OCI-LY7 (cell line): ENCODE data around the gene ABLIM1. TPM values are rescaled to one million over a fixed set of nuclear protein-coding genes. Genes with fewer than 3 reads are reported as not detected.

Source experiments
- BruUV-seq: library from RNA; stranded (reverse); fragments of 400-500 nt; replicated peaks from 2 replicates; lab custom pipeline; 2021; lab: Mats Ljungman, UMichigan
- CTCF ChIA-PET: fragments of 300-600 bp; sonication (Branson Sonifier 250); formaldehyde crosslinking; loops from one replicate; lab custom pipeline; 2022; ENCODE audit warnings: antibody characterized with exemption; ENCODE audit not compliant: unreplicated experiment; lab: Charles Lee
- POLR2A ChIA-PET: fragments of 300-600 bp; sonication (Branson Sonifier 250); formaldehyde crosslinking; loops from one replicate; lab custom pipeline; 2022; ENCODE audit warnings: antibody characterized with exemption; lab: Charles Lee
- DNase-seq: peaks from one replicate; pipeline ENCODE4 v3.0.0-alpha.2; 2015; ENCODE audit warnings: low spot score
- H2AFZ ChIP-seq: fragments of 200-600 bp; sonication (generic), shearing (Covaris generic); 2 replicates; pipeline ENCODE4 v1.6.1; 2014; ENCODE audit warnings: mild to moderate bottlenecking, antibody characterized with exemption, low read length, moderate library complexity
- H3K27ac ChIP-seq: fragments of 200-600 bp; sonication (generic); 2 replicates; pipeline ENCODE4 v1.5.1; 2014; ENCODE audit warnings: mixed run types, low read depth, mild to moderate bottlenecking, moderate library complexity, low read length, inconsistent platforms; ENCODE audit not compliant: poor library complexity, severe bottlenecking
- H3K36me3 ChIP-seq: fragments of 200-600 bp; sonication (generic); 2 replicates; pipeline ENCODE4 v1.6.1; 2014; ENCODE audit warnings: mild to moderate bottlenecking, antibody characterized with exemption, low read length, moderate library complexity, mixed read lengths; ENCODE audit not compliant: insufficient read depth
- H3K4me1 ChIP-seq: fragments of 200-600 bp; sonication (generic); 2 replicates; pipeline ENCODE4 v1.5.1; 2014; ENCODE audit warnings: mild to moderate bottlenecking, low read length; ENCODE audit not compliant: insufficient read depth, poor library complexity, severe bottlenecking
- H3K4me2 ChIP-seq: fragments of 200-600 bp; sonication (generic); 2 replicates; pipeline ENCODE4 v1.6.1; 2014; ENCODE audit warnings: mild to moderate bottlenecking, low read length
- H3K4me3 ChIP-seq: fragments of 200-600 bp; sonication (generic); 2 replicates; pipeline ENCODE4 v1.5.1; 2014; ENCODE audit warnings: mild to moderate bottlenecking, low read depth, low read length; ENCODE audit not compliant: poor library complexity, severe bottlenecking
- H3K79me2 ChIP-seq: fragments of 200-600 bp; sonication (generic); 2 replicates; pipeline ENCODE4 v1.6.1; 2016; ENCODE audit warnings: low read depth, mild to moderate bottlenecking, low read length, moderate library complexity, mixed read lengths; ENCODE audit not compliant: insufficient read depth
- H3K9me2 ChIP-seq: fragments of 200-600 bp; sonication (generic); 2 replicates; pipeline ENCODE4 v1.6.1; 2016; ENCODE audit warnings: mild to moderate bottlenecking, low read length, mixed read lengths; ENCODE audit not compliant: insufficient read depth
- H3K9me3 ChIP-seq: fragments of 200-600 bp; sonication (generic); 2 replicates; pipeline ENCODE4 v1.6.1; 2014; ENCODE audit warnings: mild to moderate bottlenecking, mixed run types, low read length, mixed read lengths
- H4K20me1 ChIP-seq: fragments of 200-600 bp; sonication (generic); 2 replicates; pipeline ENCODE4 v1.6.1; 2014; ENCODE audit warnings: mild to moderate bottlenecking, antibody characterized with exemption, low read length, moderate library complexity, mixed read lengths; ENCODE audit not compliant: insufficient read depth
- EZH2phosphoT487 ChIP-seq: fragments of 200-600 bp; sonication (generic); IDR thresholded peaks from 2 replicates; pipeline ENCODE4 v1.6.1; 2018; ENCODE audit warnings: low read depth, borderline replicate concordance, mild to moderate bottlenecking, mixed run types, antibody characterized with exemption, low read length, moderate library complexity, mixed read lengths
- intact Hi-C: fragments of 100-400 bp; cut with micrococcal nuclease; formaldehyde crosslinking; loops from one replicate; pipeline ENCODE4 v1.10.0; 2022; ENCODE audit not compliant: unreplicated experiment
- total RNA-seq, 2 experiments: library from RNA; depleted of rRNA in 1 of 2; stranded (reverse); fragments of >200 nt in 1 of 2; shearing (Covaris generic) in 1 of 2; gene quantifications; 2 replicates each; pipeline ENCODE4 v1.2.3, GENCODE V29; 2014 to 2022
- TF ChIP-seq, protein P1 (sequence below): fragments of 200-600 bp; sonication (generic); conservative IDR thresholded peaks from 2 replicates; pipeline ENCODE4 v1.5.1; 2014; ENCODE audit warnings: mild to moderate bottlenecking, antibody characterized with exemption, low read length, moderate library complexity, mixed read lengths

ABLIM1 gene
- total RNA-seq, 2 experiments from 2014 or later: 94.2 to 268 TPM

DNA sequence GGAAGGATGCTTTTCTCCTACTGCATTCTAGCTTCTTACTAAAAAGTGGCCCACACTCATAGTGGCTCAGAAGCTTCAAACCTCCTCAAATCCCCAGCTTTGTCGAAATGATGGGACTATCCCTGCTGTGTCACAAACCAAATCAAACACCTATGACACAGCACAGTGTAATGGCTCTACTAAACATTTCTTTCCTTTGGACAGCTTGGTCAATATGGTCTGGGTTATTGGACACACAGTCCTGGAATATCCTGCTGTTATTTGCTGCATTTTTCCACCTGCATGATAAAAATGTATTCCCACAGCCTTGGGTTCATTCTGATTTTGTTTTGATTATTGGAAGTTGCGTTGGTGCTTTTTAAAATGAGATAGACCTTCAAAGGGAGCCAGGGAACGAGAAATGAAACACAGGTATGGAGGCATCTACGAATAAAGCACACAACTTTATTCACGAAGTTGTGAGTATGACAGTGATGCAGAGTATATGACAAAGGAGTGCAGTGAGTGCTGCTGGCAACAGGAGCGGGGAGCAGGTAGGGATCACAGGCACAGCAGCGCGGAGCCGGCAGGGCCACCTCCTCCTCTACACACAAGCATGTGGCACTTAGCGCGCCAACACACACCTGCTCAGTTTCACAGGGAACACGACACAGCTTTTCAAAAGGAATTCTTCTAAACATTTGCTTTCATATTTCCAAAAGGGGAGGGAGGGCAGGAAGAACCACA is 227.2 kb downstream of the ABLIM1 start:
- no peaks in the 10 kb centered on the region for H4K20me1 ChIP-seq
- TF ChIP-seq EZH2phosphoT487: no peak
- TF ChIP-seq, protein P1, sequence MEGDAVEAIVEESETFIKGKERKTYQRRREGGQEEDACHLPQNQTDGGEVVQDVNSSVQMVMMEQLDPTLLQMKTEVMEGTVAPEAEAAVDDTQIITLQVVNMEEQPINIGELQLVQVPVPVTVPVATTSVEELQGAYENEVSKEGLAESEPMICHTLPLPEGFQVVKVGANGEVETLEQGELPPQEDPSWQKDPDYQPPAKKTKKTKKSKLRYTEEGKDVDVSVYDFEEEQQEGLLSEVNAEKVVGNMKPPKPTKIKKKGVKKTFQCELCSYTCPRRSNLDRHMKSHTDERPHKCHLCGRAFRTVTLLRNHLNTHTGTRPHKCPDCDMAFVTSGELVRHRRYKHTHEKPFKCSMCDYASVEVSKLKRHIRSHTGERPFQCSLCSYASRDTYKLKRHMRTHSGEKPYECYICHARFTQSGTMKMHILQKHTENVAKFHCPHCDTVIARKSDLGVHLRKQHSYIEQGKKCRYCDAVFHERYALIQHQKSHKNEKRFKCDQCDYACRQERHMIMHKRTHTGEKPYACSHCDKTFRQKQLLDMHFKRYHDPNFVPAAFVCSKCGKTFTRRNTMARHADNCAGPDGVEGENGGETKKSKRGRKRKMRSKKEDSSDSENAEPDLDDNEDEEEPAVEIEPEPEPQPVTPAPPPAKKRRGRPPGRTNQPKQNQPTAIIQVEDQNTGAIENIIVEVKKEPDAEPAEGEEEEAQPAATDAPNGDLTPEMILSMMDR: no peak
- H3K4me2 ChIP-seq: no peak overlapping the region
- no peaks in the 10 kb centered on the region for H3K4me1 ChIP-seq
- H3K27ac ChIP-seq: no peak overlapping the region
- H2AFZ ChIP-seq: no peak overlapping the region
- POLR2A ChIA-PET: interaction anchor here (0.5 to 0.6 kb wide), 2 partner anchors 192 to 335 kb away, joined by 3 read pairs; no protein-coding TSS in a partner anchor
- H3K4me3 ChIP-seq: no peak overlapping the region
- H3K9me2 ChIP-seq: no peaks in the 10 kb centered on the region
- no peaks in the 10 kb centered on the region for H3K79me2 ChIP-seq
- no peaks in the 10 kb centered on the region for H3K9me3 ChIP-seq
- CTCF ChIA-PET: no interaction called here
- intact Hi-C loops: no loop called here
- BruUV-seq: no TSS peak
- peaks cover 59% of the 10 kb centered on the region for H3K36me3 ChIP-seq
- no peak for DNase-seq

DNA sequence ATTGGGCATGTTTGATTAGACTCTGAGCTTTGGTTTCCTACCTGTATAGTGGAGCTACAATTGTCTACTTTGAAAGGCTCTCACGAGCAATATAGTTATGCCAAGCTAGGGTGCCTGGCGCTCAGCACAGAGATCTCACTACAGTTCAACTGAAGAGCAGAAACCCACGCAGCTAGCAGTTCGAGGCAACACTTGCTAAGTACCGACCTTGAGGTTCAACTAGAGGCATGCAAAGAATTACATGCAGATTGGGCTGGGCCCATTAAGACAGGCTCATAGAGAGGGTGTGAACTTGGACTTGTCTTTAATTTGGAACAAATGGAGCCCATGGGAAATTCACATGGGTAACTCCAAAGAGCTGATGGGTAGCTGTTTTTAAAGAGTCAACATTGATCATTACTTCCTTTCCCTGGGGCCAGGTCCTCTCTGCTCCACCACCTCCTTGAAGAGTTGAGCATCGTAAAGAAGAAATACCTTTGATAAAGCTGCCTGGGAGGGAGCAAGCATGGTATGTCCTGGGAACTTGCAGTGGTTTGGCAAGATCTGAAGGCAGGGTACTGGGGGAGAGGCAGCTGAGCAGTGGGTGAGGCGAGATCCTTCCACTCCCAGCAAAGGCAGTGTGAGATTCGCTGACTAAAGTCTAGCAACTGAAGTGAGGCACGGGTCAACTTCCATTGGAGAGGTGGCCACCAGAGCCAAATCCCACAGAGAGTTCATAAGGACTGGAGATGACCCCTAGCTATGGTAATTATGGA is 228.3 kb downstream of the ABLIM1 start:
- Histone ChIP-seq H4K20me1 (no peaks in the 10 kb centered on the region), H3K4me3 (no peak overlapping the region), H3K27ac (no peak overlapping the region), H3K4me1 (no peaks in the 10 kb centered on the region), H3K79me2 (no peaks in the 10 kb centered on the region), H3K9me2 (no peaks in the 10 kb centered on the region), H2AFZ (no peak overlapping the region), H3K36me3 (peaks cover 49% of the 10 kb centered on the region), H3K9me3 (no peaks in the 10 kb centered on the region), H3K4me2 (no peak overlapping the region)
- ChIA-PET CTCF (no interaction called here), POLR2A (no interaction called here)
- BruUV-seq: no TSS peak
- no peak for DNase-seq
- TF ChIP-seq, protein P1: no peak
- TF ChIP-seq EZH2phosphoT487: no peak
- intact Hi-C loops: no loop called here
